HCT116 (cell line): Measurements from ENCODE around the gene NCBP2L. TPM values are rescaled to one million over a fixed set of nuclear protein-coding genes. Genes with fewer than 3 reads are reported as not detected.

ENCODE experiments used
- ATAC-seq: fragments of 200-7000 bp; cut with Tn5 transposase; 2 replicates; pipeline ENCODE4 v1.9.1; 2020; ENCODE audit warnings: mild to moderate bottlenecking, moderate library complexity
- BruUV-seq: library from RNA; stranded (reverse); fragments of 400-500 nt; replicated peaks from 2 replicates; lab custom pipeline; 2021; lab: Mats Ljungman, UMichigan
- CTCF ChIA-PET: fragments of 300-600 bp; sonication (Branson Sonifier 250); formaldehyde crosslinking; loops from one replicate; lab custom pipeline; 2021; ENCODE audit warnings: antibody characterized with exemption; lab: Charles Lee
- POLR2A ChIA-PET: fragments of 300-600, 350-600 bp; sonication (Branson Sonifier 250); formaldehyde crosslinking; loops from one replicate; lab custom pipeline; 2021; ENCODE audit warnings: antibody characterized with exemption; lab: Charles Lee
- RAD21 ChIA-PET, 2 experiments: fragments of 300-600 bp; sonication (Branson Sonifier 250); formaldehyde crosslinking; loops; one replicate each; lab custom pipeline; 2023; ENCODE audit warnings: low total read pairs in 2 of 2; ENCODE audit not compliant: uncharacterized antibody in 2 of 2, unreplicated experiment in 2 of 2, low non-redundant PET in 1 of 2; lab: Charles Lee
- DNase-seq: peaks from one replicate; pipeline ENCODE4 v3.0.0-alpha.2; 2010; ENCODE audit warnings: low read depth, low spot score
- H2AFZ ChIP-seq: fragments of 200-600 bp; shearing (Covaris generic), sonication (generic); 2 replicates; pipeline ENCODE4 v1.6.1; 2017; ENCODE audit warnings: low read depth, mixed run types, mixed read lengths, antibody characterized with exemption, low read length; ENCODE audit not compliant: poor library complexity, severe bottlenecking
- H3K27ac ChIP-seq: 2 replicates; pipeline ENCODE4 v1.5.1; 2012; ENCODE audit warnings: low read depth, low read length
- H3K27me3 ChIP-seq: fragments of 200-600 bp; sonication (generic); 2 replicates; pipeline ENCODE4 v1.6.1; 2016; ENCODE audit warnings: mixed run types, low read length, mixed read lengths; ENCODE audit not compliant: insufficient read depth
- H3K36me3 ChIP-seq, 2 experiments: fragments of 200-500 bp in 1 of 2; fragments of 200-600 bp in 1 of 2; sonication (Bioruptor generic) in 1 of 2; sonication (generic) in 1 of 2; 2 replicates each; pipeline versions ENCODE4 v1.5.1 to v1.6.1; 2014 to 2016; ENCODE audit warnings: low read length in 2 of 2, inconsistent platforms in 1 of 2, mixed read lengths in 1 of 2, mixed run types in 1 of 2; ENCODE audit not compliant: insufficient read depth in 2 of 2, control insufficient read depth in 1 of 2
- H3K4me1 ChIP-seq, 2 experiments: fragments of 200-600 bp in 1 of 2; sonication (generic) in 1 of 2; 2 replicates each; pipeline versions ENCODE4 v1.5.1 to v1.6.1; 2012 to 2017; ENCODE audit warnings: low read length in 2 of 2, inconsistent platforms in 1 of 2, mild to moderate bottlenecking in 1 of 2, mixed read lengths in 1 of 2, mixed run types in 1 of 2, moderate library complexity in 1 of 2; ENCODE audit not compliant: insufficient read depth in 2 of 2, control insufficient read depth in 1 of 2
- H3K4me2 ChIP-seq: fragments of 200-600 bp; sonication (generic); 2 replicates; pipeline ENCODE4 v1.6.1; 2017; ENCODE audit warnings: mixed run types, low read length, mixed read lengths
- H3K4me3 ChIP-seq, 2 experiments: fragments of 200-600 bp in 1 of 2; sonication (generic) in 1 of 2; replicated peaks in 1 of 2; 2 replicates each; pipeline ENCODE4 v1.5.1; 2011 to 2016; ENCODE audit warnings: low read length in 2 of 2, control low read depth in 1 of 2, low read depth in 1 of 2, mild to moderate bottlenecking in 1 of 2, mixed read lengths in 1 of 2, mixed run types in 1 of 2
- H3K79me2 ChIP-seq: fragments of 200-600 bp; sonication (generic); 2 replicates; pipeline ENCODE4 v1.6.1; 2017; ENCODE audit warnings: mild to moderate bottlenecking, mixed run types, low read length, moderate library complexity, mixed read lengths; ENCODE audit not compliant: insufficient read depth
- H3K9ac ChIP-seq: fragments of 200-600 bp; sonication (generic); 2 replicates; pipeline ENCODE4 v1.6.1; 2016; ENCODE audit warnings: low read length, mixed read lengths
- H3K9me2 ChIP-seq: fragments of 200-600 bp; sonication (generic), shearing (Covaris generic); 2 replicates; pipeline ENCODE4 v1.6.1; 2017; ENCODE audit warnings: mixed run types, mild to moderate bottlenecking, moderate library complexity; ENCODE audit not compliant: insufficient read depth
- H3K9me3 ChIP-seq, 2 experiments: fragments of 200-500 bp in 1 of 2; fragments of 200-600 bp in 1 of 2; sonication (Bioruptor generic) in 1 of 2; sonication (generic) in 1 of 2; 2 replicates each; pipeline ENCODE4 v1.6.1; 2014 to 2017; ENCODE audit warnings: low read length in 2 of 2, mixed read lengths in 2 of 2, inconsistent platforms in 1 of 2, low read depth in 1 of 2, mild to moderate bottlenecking in 1 of 2, mixed run types in 1 of 2, moderate library complexity in 1 of 2; ENCODE audit not compliant: control insufficient read depth in 1 of 2, insufficient read depth in 1 of 2
- H4K20me1 ChIP-seq: fragments of 200-600 bp; sonication (generic), shearing (Covaris generic); 2 replicates; pipeline ENCODE4 v1.6.1; 2017; ENCODE audit warnings: mixed run types, mild to moderate bottlenecking, moderate library complexity; ENCODE audit not compliant: insufficient read depth
- CBX3 ChIP-seq: IDR thresholded peaks from 2 replicates; pipeline ENCODE4 v1.6.1; 2012; ENCODE audit warnings: low read depth
- CEBPB ChIP-seq: IDR thresholded peaks from 2 replicates; pipeline ENCODE4 v1.6.1; 2012; ENCODE audit warnings: low read depth
- EGR1 ChIP-seq: IDR thresholded peaks from 2 replicates; pipeline ENCODE4 v1.6.1; 2012; ENCODE audit warnings: low read depth
- JUND ChIP-seq: IDR thresholded peaks from 2 replicates; pipeline ENCODE4 v1.6.1; 2012
- POLR2A ChIP-seq: IDR thresholded peaks from 2 replicates; pipeline ENCODE4 v1.7.0; 2011; ENCODE audit warnings: borderline replicate concordance; ENCODE audit not compliant: insufficient read depth, insufficient read length; ENCODE audit errors: extremely low read depth
- POLR2AphosphoS5 ChIP-seq: IDR thresholded peaks from 2 replicates; pipeline ENCODE4 v1.6.1; 2011; ENCODE audit warnings: mild to moderate bottlenecking, low read depth, low read length, moderate library complexity
- RAD21 ChIP-seq: IDR thresholded peaks from 2 replicates; pipeline ENCODE4 v1.6.1; 2012; ENCODE audit warnings: low read depth, mild to moderate bottlenecking
- REST ChIP-seq: IDR thresholded peaks from 2 replicates; pipeline ENCODE4 v1.6.1; 2012; ENCODE audit warnings: low read depth
- SP1 ChIP-seq: IDR thresholded peaks from 2 replicates; pipeline ENCODE4 v1.6.1; 2012; ENCODE audit warnings: low read depth
- SRF ChIP-seq: IDR thresholded peaks from 2 replicates; pipeline ENCODE4 v1.6.1; 2012; ENCODE audit warnings: low read depth
- YY1 ChIP-seq: IDR thresholded peaks from 2 replicates; pipeline ENCODE4 v1.6.1; 2011; ENCODE audit warnings: low read length, low read depth, moderate library complexity, mild to moderate bottlenecking; ENCODE audit not compliant: insufficient replicate concordance; ENCODE audit errors: extremely low read depth
- ZFX ChIP-seq: fragments of 450-650 bp; IDR thresholded peaks from 2 replicates; pipeline ENCODE4 v1.6.1; 2017
- ZNF274 ChIP-seq: fragments of 200-500 bp; sonication (Bioruptor generic); IDR thresholded peaks from 2 replicates; pipeline ENCODE4 v1.6.1; 2014; ENCODE audit warnings: mild to moderate bottlenecking, low read depth, low read length, inconsistent platforms
- intact Hi-C: fragments of 100-400 bp; cut with micrococcal nuclease; formaldehyde crosslinking; loops from 2 replicates; pipeline ENCODE4 v1.10.0; 2022
- total RNA-seq: library from RNA; stranded (reverse); gene quantifications from one replicate; pipeline ENCODE4 v1.2.1, GENCODE V29; 2021; ENCODE audit not compliant: unreplicated experiment
- TF ChIP-seq, protein P1 (sequence below), 3 experiments: fragments of 200-600 bp in 1 of 3; sonication (generic) in 1 of 3; IDR thresholded peaks in 2 of 3; conservative IDR thresholded peaks in 1 of 3; 2 replicates each; pipeline ENCODE4 v1.5.1; 2012 to 2017; ENCODE audit warnings: low read depth in 2 of 3, low read length in 2 of 3, antibody characterized with exemption in 1 of 3, borderline replicate concordance in 1 of 3, control low read depth in 1 of 3, mild to moderate bottlenecking in 1 of 3, mixed read lengths in 1 of 3, mixed run types in 1 of 3, moderate library complexity in 1 of 3; ENCODE audit not compliant: insufficient read depth in 1 of 3
- TF ChIP-seq, protein P2 (sequence below): IDR thresholded peaks from 2 replicates; pipeline ENCODE4 v1.6.1; 2011; ENCODE audit warnings: mild to moderate bottlenecking, low read length, moderate library complexity; ENCODE audit not compliant: insufficient replicate concordance; ENCODE audit errors: extremely low read depth

Gene NCBP2L
- total RNA-seq, 1 experiment from 2014 or later, result not detected

GRCh38 chrX:107780525-107780924 lies 3.0 kb downstream of the NCBP2L start:
- no peaks in the 10 kb centered on the region for H4K20me1 ChIP-seq
- no TSS peak for BruUV-seq
- H3K36me3 ChIP-seq, result no peaks in the 10 kb centered on the region
- intact Hi-C loops, result no loop called here
- no peak for ATAC-seq
- no peaks in the 10 kb centered on the region for H3K9me3 ChIP-seq
- CTCF ChIA-PET, result no interaction called here
- H2AFZ ChIP-seq, result no peak overlapping the region
- H3K27ac ChIP-seq, result no peak overlapping the region
- no peak overlapping the region for H3K4me2 ChIP-seq
- H3K4me1 ChIP-seq, result peaks cover 8 to 14% of the 10 kb centered on the region in 2 experiments; a peak in 2 of 4 replicates
- H3K4me3 ChIP-seq, result no peak overlapping the region
- TF ChIP-seq, protein P1, sequence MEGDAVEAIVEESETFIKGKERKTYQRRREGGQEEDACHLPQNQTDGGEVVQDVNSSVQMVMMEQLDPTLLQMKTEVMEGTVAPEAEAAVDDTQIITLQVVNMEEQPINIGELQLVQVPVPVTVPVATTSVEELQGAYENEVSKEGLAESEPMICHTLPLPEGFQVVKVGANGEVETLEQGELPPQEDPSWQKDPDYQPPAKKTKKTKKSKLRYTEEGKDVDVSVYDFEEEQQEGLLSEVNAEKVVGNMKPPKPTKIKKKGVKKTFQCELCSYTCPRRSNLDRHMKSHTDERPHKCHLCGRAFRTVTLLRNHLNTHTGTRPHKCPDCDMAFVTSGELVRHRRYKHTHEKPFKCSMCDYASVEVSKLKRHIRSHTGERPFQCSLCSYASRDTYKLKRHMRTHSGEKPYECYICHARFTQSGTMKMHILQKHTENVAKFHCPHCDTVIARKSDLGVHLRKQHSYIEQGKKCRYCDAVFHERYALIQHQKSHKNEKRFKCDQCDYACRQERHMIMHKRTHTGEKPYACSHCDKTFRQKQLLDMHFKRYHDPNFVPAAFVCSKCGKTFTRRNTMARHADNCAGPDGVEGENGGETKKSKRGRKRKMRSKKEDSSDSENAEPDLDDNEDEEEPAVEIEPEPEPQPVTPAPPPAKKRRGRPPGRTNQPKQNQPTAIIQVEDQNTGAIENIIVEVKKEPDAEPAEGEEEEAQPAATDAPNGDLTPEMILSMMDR (IDR thresholded peaks at IDR 0.05 in 2 of 3, conservative IDR thresholded peaks at IDR 0.05 in 1 of 3; ENCODE audit: borderline replicate concordance in 1 of 3, insufficient read depth in 1 of 3, low read depth in 2 of 3, low read length in 2 of 3), result no peak
- TF ChIP-seq REST (no peak), EGR1 (no peak), CBX3 (no peak), RAD21 (no peak), CEBPB (no peak), SP1 (no peak), ZNF274 (no peak), POLR2AphosphoS5 (no peak), SRF (no peak), ZFX (no peak), JUND (no peak), POLR2A (no peak), YY1 (no peak)
- TF ChIP-seq, protein P2, sequence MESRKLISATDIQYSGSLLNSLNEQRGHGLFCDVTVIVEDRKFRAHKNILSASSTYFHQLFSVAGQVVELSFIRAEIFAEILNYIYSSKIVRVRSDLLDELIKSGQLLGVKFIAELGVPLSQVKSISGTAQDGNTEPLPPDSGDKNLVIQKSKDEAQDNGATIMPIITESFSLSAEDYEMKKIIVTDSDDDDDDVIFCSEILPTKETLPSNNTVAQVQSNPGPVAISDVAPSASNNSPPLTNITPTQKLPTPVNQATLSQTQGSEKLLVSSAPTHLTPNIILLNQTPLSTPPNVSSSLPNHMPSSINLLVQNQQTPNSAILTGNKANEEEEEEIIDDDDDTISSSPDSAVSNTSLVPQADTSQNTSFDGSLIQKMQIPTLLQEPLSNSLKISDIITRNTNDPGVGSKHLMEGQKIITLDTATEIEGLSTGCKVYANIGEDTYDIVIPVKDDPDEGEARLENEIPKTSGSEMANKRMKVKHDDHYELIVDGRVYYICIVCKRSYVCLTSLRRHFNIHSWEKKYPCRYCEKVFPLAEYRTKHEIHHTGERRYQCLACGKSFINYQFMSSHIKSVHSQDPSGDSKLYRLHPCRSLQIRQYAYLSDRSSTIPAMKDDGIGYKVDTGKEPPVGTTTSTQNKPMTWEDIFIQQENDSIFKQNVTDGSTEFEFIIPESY, result no peak
- H3K27me3 ChIP-seq, result no peaks in the 10 kb centered on the region
- H3K79me2 ChIP-seq, result no peaks in the 10 kb centered on the region
- no peaks in the 10 kb centered on the region for H3K9me2 ChIP-seq
- POLR2A ChIA-PET, result no interaction called here
- RAD21 ChIA-PET, result no interaction called here
- no peak for DNase-seq
- no peak overlapping the region for H3K9ac ChIP-seq
